NCI-H1105 treated with DMSO at 0.1 percent for 48 hours (cell line): ENCODE results near the gene FAM98C.

ENCODE experiments used
- DNase-seq: peaks from one replicate; lab custom pipeline; 2025; lab: John Stamatoyannopoulos, UW

The FAM98C gene

GRCh38 chr19:38457202-38457601, 54.3 kb downstream of the FAM98C start:
- DNase-seq: no peak

GRCh38 chr19:38457690-38458405, 55.0 kb downstream of the FAM98C start:
- DNase-seq: no peak
